Right atrium auricular region (tissue), 2 donors: ENCODE data around the gene LNP1. TPM values are rescaled to one million over a fixed set of nuclear protein-coding genes. Genes with fewer than 3 reads are reported as not detected.
"Not testable (repeated sequence)": the region's sequence is repeated elsewhere in the genome, so short reads cannot be mapped to it uniquely, and the experiment has no call there.

Experiments
- DNase-seq: peaks from one replicate; pipeline ENCODE4 v3.0.0-alpha.2; 2019; ENCODE audit warnings: low spot score
- H3K27ac ChIP-seq, 2 donors: fragments of 200-600 bp; sonication (generic); 1 replicate in 1 of 2; 2 replicates in 1 of 2; pipeline ENCODE4 v1.5.1; 2016 to 2019
- H3K27me3 ChIP-seq, 2 donors: fragments of 200-600 bp; sonication (generic); one replicate each; pipeline versions ENCODE4 v1.5.1 to v1.6.0; 2017 to 2019
- H3K36me3 ChIP-seq: fragments of 200-600 bp; sonication (generic); one replicate; pipeline ENCODE4 v1.5.1; 2016
- H3K4me1 ChIP-seq, 2 donors: fragments of 200-600 bp; sonication (generic); one replicate each; pipeline versions ENCODE4 v1.5.1 to v1.6.0; 2017 to 2019
- H3K4me3 ChIP-seq, 2 donors: fragments of 200-600 bp; sonication (generic); 1 replicate in 1 of 2; 2 replicates in 1 of 2; pipeline ENCODE4 v1.5.1; 2017 to 2019; ENCODE audit warnings: mild to moderate bottlenecking in 1 of 2, moderate library complexity in 1 of 2
- H3K9me3 ChIP-seq, 2 donors: fragments of 200-600 bp; sonication (generic); one replicate each; pipeline ENCODE4 v1.5.1; 2019
- CTCF ChIP-seq, 2 donors: fragments of 200-600 bp; sonication (generic); IDR thresholded peaks; one replicate each; pipeline ENCODE4 v1.5.1; 2019; ENCODE audit warnings: antibody characterized with exemption in 2 of 2
- total RNA-seq, 2 donors: library from RNA; depleted of rRNA; stranded (reverse); fragments of >200 nt; gene quantifications; one replicate each; pipeline ENCODE4 v1.1.0, GENCODE V29; 2016

Gene LNP1
- total RNA-seq, 2 donors from 2014 or later: 4.6 to 5.4 TPM

- no peak for TF ChIP-seq CTCF (IDR thresholded peaks at IDR 0.05)
- no peaks in the 10 kb centered on the region for H3K9me3 ChIP-seq
- no peak overlapping the region for H3K27ac ChIP-seq
- H3K36me3 ChIP-seq: no peaks in the 10 kb centered on the region
- H3K4me1 ChIP-seq: peaks cover 0 to 6% of the 10 kb centered on the region in 2 donors
- H3K27me3 ChIP-seq: no peaks in the 10 kb centered on the region
- H3K4me3 ChIP-seq: no peak overlapping the region
- no peak for DNase-seq
Observed at GRCh38 chr3:100437721-100438622, 36.6 kb downstream of the LNP1 start.

GRCh38 chr3:100438623-100438974 lies 37.3 kb downstream of the LNP1 start:
- peaks cover 0 to 6% of the 10 kb centered on the region in 2 donors for H3K4me1 ChIP-seq
- DNase-seq: no peak
- no peaks in the 10 kb centered on the region for H3K27me3 ChIP-seq
- H3K9me3 ChIP-seq: no peaks in the 10 kb centered on the region
- H3K4me3 ChIP-seq: no peak overlapping the region
- no peaks in the 10 kb centered on the region for H3K36me3 ChIP-seq
- H3K27ac ChIP-seq: no peak overlapping the region
- TF ChIP-seq CTCF (IDR thresholded peaks at IDR 0.05): no peak

- peaks cover 0 to 6% of the 10 kb centered on the region in 2 donors for H3K4me1 ChIP-seq
- no peak overlapping the region for H3K4me3 ChIP-seq
- TF ChIP-seq CTCF (IDR thresholded peaks at IDR 0.05): no peak
- no peak overlapping the region for H3K27ac ChIP-seq
- H3K9me3 ChIP-seq: no peaks in the 10 kb centered on the region
- no peaks in the 10 kb centered on the region for H3K27me3 ChIP-seq
- no peaks in the 10 kb centered on the region for H3K36me3 ChIP-seq
- DNase-seq: no peak
Observed at GRCh38 chr3:100440895-100441294, 39.6 kb downstream of the LNP1 start.

DNA sequence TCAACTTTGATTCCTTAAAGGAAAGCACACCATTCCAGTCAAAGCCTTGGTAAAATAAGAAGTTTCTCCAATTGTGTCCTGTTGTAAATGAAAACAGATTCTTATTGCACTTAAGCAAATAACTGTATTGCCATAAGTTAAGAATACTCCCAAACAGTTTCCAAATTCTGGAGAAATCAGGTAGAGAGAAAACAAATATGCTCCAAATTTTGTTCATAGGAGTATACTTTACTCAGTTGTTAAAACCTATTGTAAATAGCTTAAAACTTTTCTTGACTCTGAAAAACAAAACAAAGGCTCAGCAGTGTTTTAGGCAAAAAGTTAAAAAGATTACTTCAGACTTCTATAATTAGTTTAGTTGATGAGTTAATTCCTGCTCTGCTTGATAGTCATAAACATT lies 42.4 kb downstream of the LNP1 start:
- H3K27me3 ChIP-seq: no peaks in the 10 kb centered on the region
- no peak overlapping the region for H3K27ac ChIP-seq
- H3K4me3 ChIP-seq: no peak overlapping the region
- H3K9me3 ChIP-seq: no peaks in the 10 kb centered on the region
- no peaks in the 10 kb centered on the region for H3K4me1 ChIP-seq
- H3K36me3 ChIP-seq: no peaks in the 10 kb centered on the region
- DNase-seq: no peak
- TF ChIP-seq CTCF (IDR thresholded peaks at IDR 0.05): no peak

DNA sequence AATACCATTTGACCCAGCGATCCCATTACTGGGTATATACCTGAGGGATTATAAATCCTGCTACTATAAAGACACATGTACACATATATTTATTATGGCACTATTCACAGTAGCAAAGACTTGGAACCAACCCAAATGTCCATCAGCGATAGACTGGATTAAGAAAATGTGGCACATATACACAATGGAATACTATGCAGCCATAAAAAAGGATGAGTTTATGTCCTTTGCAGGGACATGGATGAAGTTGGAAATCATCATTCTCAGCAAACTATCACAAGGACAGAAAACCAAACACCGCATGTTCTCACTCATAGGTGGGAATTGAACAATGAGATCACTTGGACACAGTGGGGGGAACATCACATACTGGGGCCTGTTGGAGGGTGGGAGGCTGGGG lies 45.7 kb downstream of the LNP1 start:
- not testable (repeated sequence) for H3K4me3 ChIP-seq, H3K27me3 ChIP-seq, H3K27ac ChIP-seq, DNase-seq, H3K4me1 ChIP-seq, H3K36me3 ChIP-seq, H3K9me3 ChIP-seq

DNA sequence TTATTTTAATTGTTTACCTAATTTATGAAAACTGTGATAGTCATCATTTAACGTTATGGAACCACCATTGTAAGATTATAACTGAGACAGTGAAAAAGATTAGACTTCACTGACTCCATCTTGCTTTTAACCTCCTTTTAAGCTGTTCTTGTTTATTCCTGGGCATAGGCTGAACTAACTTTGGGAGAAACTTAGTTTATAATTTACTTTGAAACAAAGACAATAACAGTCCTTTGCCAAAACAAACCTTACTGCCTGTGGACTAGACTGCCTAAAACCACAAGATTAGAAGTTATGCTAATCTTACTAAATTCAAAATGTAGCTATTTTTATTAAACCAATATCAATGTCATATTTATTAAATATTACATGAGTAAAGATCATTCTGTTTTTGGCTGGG lies 46.7 kb downstream of the LNP1 start:
- no peaks in the 10 kb centered on the region for H3K4me1 ChIP-seq
- DNase-seq: no peak
- no peaks in the 10 kb centered on the region for H3K27me3 ChIP-seq
- TF ChIP-seq CTCF (IDR thresholded peaks at IDR 0.05): no peak
- no peaks in the 10 kb centered on the region for H3K9me3 ChIP-seq
- H3K4me3 ChIP-seq: no peak overlapping the region
- no peaks in the 10 kb centered on the region for H3K36me3 ChIP-seq
- H3K27ac ChIP-seq: no peak overlapping the region
